Common myeloid progenitor, CD34-positive (primary cell): ENCODE results near the gene GFAP.
"Not testable (repeated sequence)": the region's sequence is repeated elsewhere in the genome, so short reads cannot be mapped to it uniquely, and the experiment has no call there.

Experiments
- CTCF ChIA-PET: fragments of 350-600 bp; sonication (Branson Sonifier 250); formaldehyde crosslinking; loops from one replicate; lab custom pipeline; 2021; ENCODE audit warnings: antibody characterized with exemption; lab: Charles Lee
- POLR2A ChIA-PET: fragments of 350-600 bp; sonication (Branson Sonifier 250); formaldehyde crosslinking; loops from one replicate; lab custom pipeline; 2021; ENCODE audit warnings: antibody characterized with exemption; lab: Charles Lee
- DNase-seq, 3 donors: peaks; one replicate each; pipeline versions ENCODE4 v3.0.0 to v3.0.0-alpha.2; 2013
- H3K27ac ChIP-seq, 2 experiments: 1 replicate in 1 of 2; 2 replicates in 1 of 2; pipeline ENCODE4 v1.7.0; 2013; ENCODE audit warnings: inconsistent platforms in 2 of 2, low read length in 2 of 2, mild to moderate bottlenecking in 2 of 2, low read depth in 1 of 2, moderate library complexity in 1 of 2; ENCODE audit not compliant: severe bottlenecking in 2 of 2, insufficient read depth in 1 of 2, poor library complexity in 1 of 2
- H3K27me3 ChIP-seq, 5 experiments: replicated peaks in 2 of 5; 1 replicate in 3 of 5; 2 replicates in 2 of 5; pipeline versions ENCODE4 v1.6.1 to v1.7.0; 2013; ENCODE audit warnings: low read length in 4 of 5, mild to moderate bottlenecking in 2 of 5, moderate library complexity in 2 of 5, inconsistent platforms in 1 of 5; ENCODE audit not compliant: insufficient read depth in 5 of 5, control insufficient read depth in 4 of 5
- H3K36me3 ChIP-seq, 4 experiments: 1 replicate in 2 of 4; 2 replicates in 2 of 4; pipeline versions ENCODE4 v1.6.1 to v1.7.0; 2013; ENCODE audit warnings: low read length in 3 of 4, control low read depth in 1 of 4, mild to moderate bottlenecking in 1 of 4; ENCODE audit not compliant: control insufficient read depth in 4 of 4, insufficient read depth in 4 of 4
- H3K4me1 ChIP-seq, 4 experiments: 1 replicate in 3 of 4; 2 replicates in 1 of 4; pipeline versions ENCODE4 v1.6.1 to v1.7.1; 2013; ENCODE audit warnings: low read length in 3 of 4, mild to moderate bottlenecking in 3 of 4, control low read depth in 1 of 4, inconsistent platforms in 1 of 4, moderate library complexity in 1 of 4; ENCODE audit not compliant: control insufficient read depth in 4 of 4, insufficient read depth in 4 of 4; ENCODE audit errors: control extremely low read depth in 1 of 4
- H3K4me3 ChIP-seq, 7 experiments: 1 replicate in 4 of 7; 2 replicates in 3 of 7; pipeline versions ENCODE4 v1.5.1 to v1.7.0; 2013; ENCODE audit warnings: mild to moderate bottlenecking in 7 of 7, low read length in 6 of 7, moderate library complexity in 6 of 7, inconsistent platforms in 2 of 7, low read depth in 2 of 7, control low read depth in 1 of 7; ENCODE audit not compliant: insufficient read depth in 4 of 7, control insufficient read depth in 1 of 7; ENCODE audit errors: extremely low read depth in 1 of 7
- H3K9me3 ChIP-seq, 5 experiments: 1 replicate in 4 of 5; 2 replicates in 1 of 5; pipeline versions ENCODE4 v1.6.1 to v1.7.1; 2013; ENCODE audit warnings: low read length in 4 of 5, mild to moderate bottlenecking in 2 of 5, inconsistent platforms in 1 of 5, low read depth in 1 of 5, moderate library complexity in 1 of 5; ENCODE audit not compliant: control insufficient read depth in 4 of 5, insufficient read depth in 2 of 5; ENCODE audit errors: control extremely low read depth in 1 of 5
- WGBS: methylation state at CpG from one replicate; pipeline ENCODE4 v1.1.5; 2013; ENCODE audit not compliant: insufficient coverage; 5-methylcytosine and 5-hydroxymethylcytosine counted together

The GFAP gene

DNA sequence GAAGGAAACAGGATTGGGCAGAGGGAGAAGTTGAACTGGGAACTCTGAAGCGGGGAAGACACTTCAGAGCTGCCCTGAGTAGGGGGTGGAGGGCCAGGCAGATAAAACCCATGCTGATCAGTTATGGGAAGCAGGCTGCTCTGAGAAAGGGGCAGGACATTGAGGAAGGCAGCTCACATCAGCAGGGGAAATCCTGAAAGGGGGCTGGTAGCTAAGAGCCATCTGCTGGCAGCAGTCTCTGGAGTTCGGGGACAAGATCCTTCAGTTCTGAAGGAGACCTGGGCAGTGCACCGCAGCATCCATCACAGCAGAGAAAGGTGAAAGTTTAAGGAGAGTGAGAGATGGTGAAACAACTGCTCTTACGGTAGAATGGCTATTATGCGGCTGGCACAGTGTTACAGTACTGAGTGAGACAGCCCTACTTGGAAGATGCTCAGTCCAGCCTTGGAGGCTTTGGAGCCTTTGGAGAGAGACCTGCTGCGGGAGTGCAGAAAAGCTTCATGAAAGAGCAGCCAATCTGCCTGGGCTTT is 37.7 kb upstream of the GFAP start:
- Histone ChIP-seq H3K27me3 (peaks cover 0 to 23% (median 19%) of the 10 kb centered on the region in 5 experiments), H3K9me3 (no peaks in the 10 kb centered on the region), H3K27ac (no peak overlapping the region), H3K4me1 (peaks cover 0 to 4% (median 3%) of the 10 kb centered on the region in 4 experiments), H3K4me3 (no peak overlapping the region), H3K36me3 (no peaks in the 10 kb centered on the region)
- ChIA-PET CTCF (interaction anchor here (1.1 to 1.5 kb wide), 4 partner anchors 14 to 66 kb away, joined by 3 to 4 read pairs (median 3); no protein-coding TSS in a partner anchor), POLR2A (no interaction called here)
- no peak for DNase-seq
- WGBS = 89% methylated on average over 5 of the region's 6 CpGs

DNA sequence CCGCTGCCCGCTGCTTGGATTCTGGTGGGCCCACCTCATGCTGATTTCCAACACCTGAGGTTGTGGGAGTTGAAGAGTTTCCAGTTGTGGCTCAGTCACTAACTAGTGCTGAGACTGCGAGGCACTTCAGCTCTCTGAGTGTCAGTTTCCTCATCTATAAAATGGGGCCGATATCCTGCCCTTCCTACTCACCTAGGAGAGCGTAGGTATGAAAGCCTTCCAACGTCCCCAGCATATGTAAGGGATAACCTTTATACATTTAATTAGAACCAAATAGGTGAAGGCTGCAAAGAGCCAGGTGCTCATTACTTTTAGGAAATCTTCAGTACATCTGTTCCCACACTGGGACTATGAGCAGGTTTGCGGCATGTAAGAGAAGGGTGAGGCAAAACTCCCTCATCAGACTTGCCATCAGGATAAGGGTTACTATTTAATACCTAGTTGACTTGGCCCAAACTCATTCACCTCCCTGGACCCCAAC is 33.1 kb upstream of the GFAP start:
- Histone ChIP-seq H3K36me3 (peaks cover 0 to 3% (median 0%) of the 10 kb centered on the region in 4 experiments), H3K4me3 (peak overlapping the region; percentile 75 to 96 (median 90)), H3K4me1 (peaks cover 7 to 18% (median 16%) of the 10 kb centered on the region in 4 experiments), H3K9me3 (no peaks in the 10 kb centered on the region), H3K27ac (peak overlapping the region in 1 of 2 experiments; percentile 71), H3K27me3 (peaks cover 0 to 4% (median 0%) of the 10 kb centered on the region in 5 experiments)
- POLR2A ChIA-PET = no interaction called here
- CTCF ChIA-PET = interaction anchor here (1.4 kb wide), 1 partner anchor 21 kb away, joined by 4 read pairs; no protein-coding TSS in a partner anchor
- 64% methylated on average over 4 of the region's 7 CpGs for WGBS
- no peak for DNase-seq

DNA sequence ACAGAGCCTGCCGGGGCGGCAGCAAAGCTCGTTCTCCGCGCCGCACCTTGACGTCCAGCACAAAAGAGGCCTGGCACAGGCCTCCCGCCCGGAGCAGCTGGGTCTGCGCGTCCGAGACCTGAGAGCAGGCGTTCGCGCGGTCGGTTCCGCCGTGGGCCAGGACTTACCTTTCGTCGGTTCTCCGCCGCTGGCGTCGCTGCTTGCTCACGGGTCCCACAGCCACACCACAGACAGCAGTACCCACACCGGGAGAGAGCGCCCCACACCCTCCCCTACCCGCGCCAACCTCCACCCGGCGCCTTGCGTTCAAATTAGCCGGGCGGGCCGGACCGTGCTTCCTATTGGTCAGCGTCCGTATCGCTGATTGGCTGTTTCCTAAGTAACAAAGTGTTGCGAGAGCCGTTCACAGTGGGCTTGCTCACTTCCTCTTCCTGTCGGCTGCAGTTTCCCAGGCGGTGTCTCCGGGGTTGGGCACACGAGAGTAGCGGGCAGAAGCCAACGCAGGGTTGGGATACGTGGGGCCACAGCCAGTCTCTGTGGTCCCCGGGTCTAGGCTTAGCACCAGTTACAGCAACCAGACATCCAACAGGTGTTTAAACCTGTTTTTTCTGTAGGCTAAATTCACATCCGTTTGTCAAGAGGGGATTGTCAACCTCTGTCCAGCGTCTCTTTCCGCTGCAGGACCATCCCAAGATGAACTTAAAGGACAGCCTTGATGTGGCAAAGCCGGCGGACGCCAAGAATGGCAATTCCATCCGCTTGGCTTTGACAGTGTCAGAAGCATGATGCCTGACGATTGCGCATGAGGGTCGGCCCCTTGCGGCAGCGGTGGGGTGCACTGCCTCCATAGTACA is 32.4 kb upstream of the GFAP start, which contains the start of gene KIF18B:
KIF18B (minus strand) TSS at position 313 of the 854 bp plus-strand sequence. CDS start 11,429 bp downstream, outside the sequence.
- ChIA-PET CTCF (interaction anchor here (1.4 kb wide), 1 partner anchor 22 kb away, joined by 4 read pairs; no protein-coding TSS in a partner anchor), POLR2A (interaction anchor here (0.6 to 0.7 kb wide), 3 partner anchors 55 to 58 kb away, joined by 3 to 5 read pairs (median 3); no protein-coding TSS in a partner anchor)
- Histone ChIP-seq H3K27ac (peak within 1 kb of the TSS; percentile 40 to 71), H3K4me3 (peak within 1 kb of the TSS; percentile 75 to 96 (median 90)), H3K27me3 (no peaks in the 10 kb centered on the region), H3K36me3 (peaks cover 0 to 3% (median 1%) of the 10 kb centered on the region in 4 experiments), H3K4me1 (peaks cover 7 to 18% (median 16%) of the 10 kb centered on the region in 4 experiments), H3K9me3 (no peaks in the 10 kb centered on the region)
- peak; percentile 93 to 97 (median 97) for DNase-seq
- 3% methylated on average over 27 of the region's 62 CpGs for WGBS

DNA sequence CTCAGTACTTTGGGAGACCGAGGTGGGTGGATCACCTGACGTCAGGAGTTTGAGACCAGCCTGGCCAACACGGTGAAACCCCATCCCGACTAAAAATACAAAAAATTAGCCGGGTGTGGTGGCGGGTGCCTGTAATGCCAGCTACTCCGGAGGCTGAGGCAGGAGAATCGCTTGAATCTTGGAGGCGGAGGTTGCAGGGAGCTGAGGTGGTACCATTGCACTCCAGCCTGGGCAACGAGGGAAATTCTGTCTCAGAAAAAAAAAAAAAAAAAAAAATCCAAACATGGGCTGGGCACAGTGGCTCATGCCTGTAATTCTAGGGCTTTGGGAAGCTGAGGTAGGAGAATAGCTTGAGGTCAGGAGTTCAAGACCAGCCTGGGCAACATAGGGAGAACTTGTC is 30.4 kb upstream of the GFAP start:
- CTCF ChIA-PET, DNase-seq, H3K27me3 ChIP-seq, POLR2A ChIA-PET, H3K27ac ChIP-seq, H3K9me3 ChIP-seq, H3K4me3 ChIP-seq: not testable (repeated sequence)
- Histone ChIP-seq H3K4me1 (peaks cover 7 to 18% (median 16%) of the 10 kb centered on the region in 4 experiments), H3K36me3 (peaks cover 0 to 13% (median 4%) of the 10 kb centered on the region in 4 experiments)
- WGBS = 98% methylated on average over 8 of the region's 10 CpGs

DNA sequence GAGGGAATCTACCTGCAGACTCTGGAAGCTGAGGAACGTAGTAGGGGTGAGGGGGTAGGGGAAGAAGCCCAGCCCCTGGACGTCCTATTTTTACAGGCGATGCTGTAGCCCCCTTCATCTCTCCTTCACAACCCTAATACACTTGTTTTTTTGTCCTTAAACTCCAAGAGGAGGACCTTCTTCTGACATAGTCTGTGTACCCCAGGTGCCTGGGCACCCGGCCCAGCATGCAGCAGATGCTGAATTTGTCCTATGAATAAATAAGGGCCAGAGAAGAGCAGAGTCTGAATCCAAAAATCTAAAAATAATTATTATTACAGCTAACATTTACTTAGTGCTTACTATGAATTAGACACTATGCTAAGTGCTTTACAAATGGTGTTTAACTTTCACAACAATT is 27.2 kb upstream of the GFAP start:
- H3K36me3 ChIP-seq = peaks cover 2 to 17% (median 7%) of the 10 kb centered on the region in 4 experiments
- POLR2A ChIA-PET = no interaction called here
- H3K27me3 ChIP-seq = no peaks in the 10 kb centered on the region
- WGBS = no CpG with 5 or more reads among the region's 4 CpGs
- peaks cover 0 to 4% (median 0%) of the 10 kb centered on the region in 5 experiments for H3K9me3 ChIP-seq
- no peak overlapping the region for H3K27ac ChIP-seq
- CTCF ChIA-PET = interaction anchor here (1.1 kb wide), 1 partner anchor 22 kb away, joined by 4 read pairs; no protein-coding TSS in a partner anchor
- H3K4me1 ChIP-seq = peaks cover 7 to 13% (median 10%) of the 10 kb centered on the region in 4 experiments
- DNase-seq = no peak
- H3K4me3 ChIP-seq = no peak overlapping the region

DNA sequence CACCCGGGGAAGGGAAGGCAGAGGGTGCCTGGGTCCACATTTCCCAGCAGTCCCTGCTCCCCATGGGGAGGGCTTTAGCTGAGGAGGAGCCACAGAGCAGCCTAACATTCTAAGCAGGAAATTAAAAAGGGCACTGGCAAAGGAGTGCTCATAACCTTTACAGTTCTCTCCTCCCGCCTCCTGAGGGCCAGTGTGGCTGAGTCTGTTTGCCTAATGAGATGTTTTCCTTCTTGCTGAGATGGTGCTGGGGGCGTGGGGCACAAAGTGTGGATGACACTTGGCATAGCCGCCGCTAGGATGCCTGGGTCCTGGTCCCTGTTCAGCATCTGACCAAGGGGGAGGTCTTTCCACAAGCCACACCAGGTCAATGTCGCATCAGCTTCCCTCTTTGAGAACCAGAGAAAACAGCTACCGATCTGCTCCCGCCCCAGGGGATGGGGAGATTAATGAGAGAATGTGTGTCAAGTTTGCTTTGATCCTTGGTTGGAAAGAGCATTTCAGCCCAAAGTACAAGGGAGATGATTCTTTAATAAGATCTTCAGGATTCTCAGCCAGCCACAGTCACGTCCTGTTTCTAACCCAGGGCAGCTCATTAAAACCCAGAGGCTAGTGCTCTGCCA is 26.5 kb upstream of the GFAP start:
- CTCF ChIA-PET = interaction anchor here (1.1 kb wide), 1 partner anchor 22 kb away, joined by 4 read pairs; no protein-coding TSS in a partner anchor
- H3K4me3 ChIP-seq = no peak overlapping the region
- 98% methylated on average over 5 of the region's 9 CpGs for WGBS

More for the DNA sequence above, 26.5 kb upstream of the GFAP start:
- no peak for DNase-seq
- H3K9me3 ChIP-seq = peaks cover 0 to 4% (median 0%) of the 10 kb centered on the region in 5 experiments
- no peak overlapping the region for H3K27ac ChIP-seq
- H3K27me3 ChIP-seq = no peaks in the 10 kb centered on the region
- POLR2A ChIA-PET = no interaction called here
- H3K36me3 ChIP-seq = peaks cover 2 to 17% (median 7%) of the 10 kb centered on the region in 4 experiments
- peaks cover 4 to 7% (median 7%) of the 10 kb centered on the region in 4 experiments for H3K4me1 ChIP-seq
